ENCODE results near the gene KCTD21. TPM values are rescaled to one million over a fixed set of nuclear protein-coding genes. Genes with fewer than 3 reads are reported as not detected.

The KCTD21 gene
- total and polyA plus RNA-seq, 4 donors, result 5.8 to 12.6 (median 9.2) TPM

GRCh38 chr11:78170413-78170812 lies 18.0 kb downstream of the KCTD21 start:
- H3K27ac ChIP-seq (ENCODE audit: low read depth in 1 of 2, low read length in 2 of 2), result peak overlapping the region; percentile 94 to 97
- 36% methylated on average over 11 of the region's 11 CpGs for WGBS

GRCh38 chr11:78168539-78169477 lies 19.6 kb downstream of the KCTD21 start:
- Histone ChIP-seq H3K4me1 (ENCODE audit: control insufficient read depth in 4 of 4, insufficient read depth in 4 of 4, low read length in 3 of 4) (peaks cover 4 to 35% (median 25%) of the 10 kb centered on the region in 4 donors), H3K4me3 (ENCODE audit: low read depth in 1 of 3, low read length in 3 of 3) (peak overlapping the region; percentile 27 to 94 (median 57)), H3K9ac (ENCODE audit: low read depth in 1 of 2, low read length in 2 of 2) (peak overlapping the region; percentile 87 to 95), H3K27ac (ENCODE audit: low read depth in 1 of 2, low read length in 2 of 2) (peak overlapping the region; percentile 94 to 97), H3K27me3 (ENCODE audit: control insufficient read depth in 4 of 4, insufficient read depth in 4 of 4, low read length in 3 of 4) (no peaks in the 10 kb centered on the region), H3K36me3 (ENCODE audit: control insufficient read depth in 4 of 4, insufficient read depth in 3 of 4, low read depth in 1 of 4, low read length in 3 of 4) (peaks cover 2 to 9% (median 6%) of the 10 kb centered on the region in 4 donors), H3K9me3 (ENCODE audit: control insufficient read depth in 4 of 4, low read length in 3 of 4) (no peaks in the 10 kb centered on the region)
- WGBS, result 20% methylated on average over 17 of the region's 17 CpGs
- no peak for DNase-seq (ENCODE audit: low spot score)
- TF ChIP-seq YY1 (IDR thresholded peaks at IDR 0.05) (peak; percentile 29), HNF4A (conservative IDR thresholded peaks at IDR 0.05) (peak; percentile 78 to 90), NR2F2 (IDR thresholded peaks at IDR 0.05) (no peak), HNF4G (IDR thresholded peaks at IDR 0.05) (peak; percentile 75), TAF1 (conservative IDR thresholded peaks at IDR 0.05) (peak; percentile 80), ATF3 (IDR thresholded peaks at IDR 0.05) (no peak), FOXA2 (IDR thresholded peaks at IDR 0.05) (peak; percentile 61), JUND (IDR thresholded peaks at IDR 0.05) (peak in 1 of 2 donors; percentile 33), FOXA1 (IDR thresholded peaks at IDR 0.05) (peak; percentile 73), CTCF (IDR thresholded peaks at IDR 0.05; ENCODE audit: low read depth, low read length, missing input control) (no peak), ZBTB33 (IDR thresholded peaks at IDR 0.05) (peak; percentile 74), EGR1 (IDR thresholded peaks at IDR 0.05; ENCODE audit: low read depth in 2 of 2) (peak; percentile 73 to 96), SP1 (IDR thresholded peaks at IDR 0.05) (peak; percentile 86), RXRA (IDR thresholded peaks at IDR 0.05) (peak; percentile 83 to 84), RAD21 (IDR thresholded peaks at IDR 0.05) (peak in 1 of 2 donors; percentile 33), REST (IDR thresholded peaks at IDR 0.05) (peak; percentile 38), GABPA (IDR thresholded peaks at IDR 0.05 in 1 of 2, conservative IDR thresholded peaks at IDR 0.05 in 1 of 2) (peak in 1 of 2 donors; percentile 47)

More at GRCh38 chr11:78170413-78170812, 18.0 kb downstream of the KCTD21 start:
- H3K36me3 ChIP-seq (ENCODE audit: control insufficient read depth in 4 of 4, insufficient read depth in 3 of 4, low read depth in 1 of 4, low read length in 3 of 4), result peaks cover 3 to 14% (median 10%) of the 10 kb centered on the region in 4 donors
- no peaks in the 10 kb centered on the region for H3K27me3 ChIP-seq (ENCODE audit: control insufficient read depth in 4 of 4, insufficient read depth in 4 of 4, low read length in 3 of 4)
- H3K4me1 ChIP-seq (ENCODE audit: control insufficient read depth in 4 of 4, insufficient read depth in 4 of 4, low read length in 3 of 4), result peaks cover 0 to 29% (median 19%) of the 10 kb centered on the region in 4 donors
- H3K9me3 ChIP-seq (ENCODE audit: control insufficient read depth in 4 of 4, low read length in 3 of 4), result no peaks in the 10 kb centered on the region
- H3K4me3 ChIP-seq (ENCODE audit: low read depth in 1 of 3, low read length in 3 of 3), result peak overlapping the region; percentile 57 to 94 (median 65)
- no peak for DNase-seq (ENCODE audit: low spot score)
- TF ChIP-seq HNF4G (IDR thresholded peaks at IDR 0.05), result no peak
- TF ChIP-seq GABPA (IDR thresholded peaks at IDR 0.05 in 1 of 2, conservative IDR thresholded peaks at IDR 0.05 in 1 of 2), result no peak
- TF ChIP-seq FOXA2 (IDR thresholded peaks at IDR 0.05), result no peak
- TF ChIP-seq RXRA (IDR thresholded peaks at IDR 0.05), result no peak
- no peak for TF ChIP-seq EGR1 (IDR thresholded peaks at IDR 0.05; ENCODE audit: low read depth in 2 of 2)
- TF ChIP-seq RAD21 (IDR thresholded peaks at IDR 0.05), result no peak
- TF ChIP-seq FOXA1 (IDR thresholded peaks at IDR 0.05), result no peak
- no peak for TF ChIP-seq ZBTB33 (IDR thresholded peaks at IDR 0.05)
- H3K9ac ChIP-seq (ENCODE audit: low read depth in 1 of 2, low read length in 2 of 2), result peak overlapping the region; percentile 87 to 95
